Activated CD8-positive, alpha-beta memory T cell treated with anti-CD3 and anti-CD28 coated beads, Interleukin-2, amount 50 U/mL, for 24 hours (primary cell): ENCODE results near the gene CDH12.
"Not testable (repeated sequence)": the region's sequence is repeated elsewhere in the genome, so short reads cannot be mapped to it uniquely, and the experiment has no call there.

Experiments used
- DNase-seq: peaks from one replicate; pipeline ENCODE4 v3.0.0-alpha.2; 2020; ENCODE audit errors: extremely low read depth

The CDH12 gene

DNA sequence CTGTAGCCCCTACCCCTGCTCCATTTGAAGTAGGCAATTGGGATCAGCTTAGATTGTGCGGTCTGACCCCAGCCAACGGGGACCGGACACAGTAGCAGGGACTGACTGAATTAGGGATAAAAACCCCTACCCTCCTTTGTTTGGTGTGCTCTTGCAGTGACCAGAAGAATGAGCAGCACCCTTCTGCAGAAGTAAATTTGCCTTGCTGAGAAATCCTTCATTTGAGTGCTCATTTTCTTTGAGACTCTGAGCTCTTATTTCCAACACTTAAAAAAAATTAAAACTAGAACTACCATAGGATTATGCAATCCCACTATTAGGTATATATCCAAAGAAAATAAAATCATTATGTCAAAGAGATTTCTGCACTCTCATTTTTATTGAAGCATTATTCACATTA is 560.0 kb downstream of the CDH12 start:
- no peak for DNase-seq

DNA sequence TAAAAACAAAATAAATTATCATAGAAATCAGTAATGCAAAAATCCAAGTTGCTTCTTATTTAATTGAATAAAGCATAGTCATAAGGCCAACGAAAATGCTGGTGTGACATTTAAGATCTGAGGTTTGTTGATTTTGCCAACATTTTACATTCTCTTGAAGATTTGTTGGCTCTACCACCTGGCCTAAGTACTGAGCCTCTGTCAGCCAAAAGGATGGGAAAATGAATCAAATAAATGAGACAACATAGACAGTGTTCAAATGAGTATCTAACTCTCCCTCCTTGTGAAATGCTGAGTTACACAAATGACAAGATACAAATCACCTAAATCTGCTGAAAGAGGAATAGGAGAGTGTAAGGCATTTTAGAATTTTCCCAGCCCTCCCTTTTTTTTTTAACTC is 575.0 kb downstream of the CDH12 start:
- DNase-seq: no peak

DNA sequence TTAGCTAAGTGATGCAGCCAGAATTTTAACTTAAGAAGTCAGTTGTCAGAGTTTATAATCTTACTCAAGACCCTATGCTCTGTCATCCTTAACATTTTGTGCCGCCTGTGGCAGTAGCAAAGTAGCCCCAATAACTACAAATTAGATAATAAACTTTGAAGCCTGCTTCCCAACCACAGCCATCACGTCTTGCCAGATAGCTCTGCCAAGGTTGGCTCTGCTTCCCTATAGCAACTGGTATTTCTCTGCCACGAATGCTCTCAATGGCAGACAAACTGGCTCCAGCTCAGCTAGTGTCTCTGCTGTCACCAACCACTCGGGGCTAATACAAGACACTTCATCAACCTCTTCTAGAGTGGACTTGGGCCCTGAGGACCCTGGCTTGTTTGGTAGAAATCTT is 576.1 kb downstream of the CDH12 start:
- no peak for DNase-seq

DNA sequence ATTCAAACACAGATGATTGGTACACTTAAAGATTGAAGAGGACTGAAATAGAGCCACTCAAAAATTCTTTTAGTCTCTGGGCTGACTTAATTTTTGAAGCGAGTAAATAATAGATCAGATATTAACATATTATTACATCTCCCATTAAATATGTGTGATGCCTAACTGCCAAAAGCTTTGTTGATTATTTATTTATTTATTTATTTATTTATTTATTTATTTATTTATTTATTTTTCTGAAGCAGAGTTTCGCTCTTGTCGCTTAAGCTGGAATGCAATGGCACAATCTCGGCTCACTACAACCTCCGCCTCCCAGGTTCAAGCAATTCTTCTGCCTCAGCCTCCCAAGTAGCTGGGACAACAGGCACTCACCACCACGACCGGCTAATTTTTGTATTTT is 587.3 kb downstream of the CDH12 start:
- not testable (repeated sequence) for DNase-seq

DNA sequence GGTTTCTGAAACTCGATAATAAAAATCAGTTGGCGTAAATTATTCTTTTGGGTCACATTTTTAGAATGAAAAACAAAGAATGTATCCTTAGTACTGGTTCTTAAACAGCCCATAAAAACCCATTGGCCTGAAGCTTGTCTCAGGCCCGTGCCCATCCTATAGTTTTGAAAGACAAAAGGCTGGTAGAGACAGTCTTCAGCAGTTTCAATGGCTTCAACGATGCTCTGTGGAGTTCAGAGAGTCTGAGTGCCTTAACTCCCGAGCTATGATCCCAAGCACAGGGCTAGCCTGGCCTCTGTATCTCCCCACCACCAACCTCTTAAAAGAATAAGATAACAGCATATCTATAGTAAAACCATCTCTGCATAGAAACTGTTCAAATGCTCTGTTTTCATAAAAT is 595.0 kb downstream of the CDH12 start:
- no peak for DNase-seq

DNA sequence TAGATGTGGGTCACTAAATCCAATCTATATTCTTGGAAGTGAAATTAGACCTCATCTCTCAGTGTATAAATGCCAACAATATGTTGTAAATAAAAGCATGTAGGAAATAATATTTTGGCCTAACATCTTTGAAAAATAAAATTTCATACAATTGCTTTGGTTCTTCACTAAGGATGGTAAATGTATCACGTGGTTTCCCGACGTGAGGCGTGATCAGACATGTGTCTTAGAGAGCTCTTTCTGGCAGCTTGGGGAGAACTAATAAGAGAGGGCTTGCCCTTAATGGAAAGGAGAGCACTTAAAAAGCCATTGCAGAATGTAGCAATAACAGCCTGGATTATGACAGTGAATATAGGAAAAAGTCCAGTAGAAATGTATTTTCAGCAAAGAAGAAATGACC is 602.6 kb downstream of the CDH12 start:
- no peak for DNase-seq

DNA sequence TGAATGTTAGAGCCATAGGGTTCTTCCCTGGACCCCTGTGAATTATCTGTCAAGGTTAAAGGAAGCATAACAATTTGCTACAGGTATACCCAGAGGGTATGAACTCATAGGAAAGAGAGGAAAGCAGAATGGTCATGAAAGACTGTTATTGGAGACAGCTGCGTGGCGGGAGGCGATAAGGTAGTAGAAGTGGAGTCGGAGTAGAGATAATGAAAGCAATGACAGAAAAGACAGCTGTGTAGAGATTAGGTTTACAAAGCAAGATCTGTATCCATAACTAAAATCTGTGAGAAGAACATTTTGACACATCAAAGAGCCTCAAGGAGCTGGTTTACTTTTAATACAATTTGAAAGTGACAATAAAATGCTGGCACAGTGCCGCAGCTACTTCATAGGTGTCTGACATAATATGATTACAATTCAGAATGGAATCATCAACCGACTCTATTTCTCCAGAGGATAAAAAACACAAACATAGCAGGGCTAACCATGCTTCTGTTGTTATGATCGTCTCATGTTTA is 603.9 kb downstream of the CDH12 start:
- DNase-seq: no peak

DNA sequence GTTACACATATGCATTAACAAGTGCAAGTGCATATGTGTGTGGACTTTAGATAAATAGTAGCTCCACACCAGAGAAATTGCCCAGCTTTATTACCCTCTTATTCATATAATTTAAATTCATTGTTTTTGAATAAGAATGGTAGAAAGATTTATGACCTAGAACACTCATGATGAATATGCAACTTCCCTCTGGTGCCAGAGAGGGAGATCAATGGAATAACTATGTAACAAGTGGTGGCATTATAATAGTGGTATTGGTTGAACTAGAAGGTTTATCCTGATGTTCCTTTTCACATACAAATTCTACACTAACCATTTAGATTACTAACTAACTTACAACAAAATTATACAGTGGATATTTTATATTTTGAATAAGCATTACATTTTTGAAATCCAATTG is 607.4 kb downstream of the CDH12 start:
- DNase-seq: no peak

DNA sequence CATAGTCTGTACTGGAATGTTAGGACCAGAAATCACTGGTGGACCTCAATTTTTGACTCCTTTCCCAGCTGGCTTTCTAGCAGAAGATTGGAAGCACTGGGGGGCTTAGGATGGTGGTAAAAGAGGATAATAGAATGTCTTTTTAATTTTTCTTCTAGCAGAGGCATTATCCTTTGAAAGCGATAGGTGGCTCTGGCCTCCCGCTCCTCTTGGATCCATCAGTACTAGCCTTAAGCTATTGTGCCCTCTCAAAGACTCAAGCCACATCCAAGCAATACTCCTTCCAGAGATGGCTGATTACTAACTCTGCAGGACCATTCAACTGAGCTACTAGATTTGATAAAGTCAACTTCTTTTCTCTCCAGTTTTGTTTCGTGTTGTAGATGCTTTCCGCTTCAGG is 610.6 kb downstream of the CDH12 start:
- DNase-seq: no peak

DNA sequence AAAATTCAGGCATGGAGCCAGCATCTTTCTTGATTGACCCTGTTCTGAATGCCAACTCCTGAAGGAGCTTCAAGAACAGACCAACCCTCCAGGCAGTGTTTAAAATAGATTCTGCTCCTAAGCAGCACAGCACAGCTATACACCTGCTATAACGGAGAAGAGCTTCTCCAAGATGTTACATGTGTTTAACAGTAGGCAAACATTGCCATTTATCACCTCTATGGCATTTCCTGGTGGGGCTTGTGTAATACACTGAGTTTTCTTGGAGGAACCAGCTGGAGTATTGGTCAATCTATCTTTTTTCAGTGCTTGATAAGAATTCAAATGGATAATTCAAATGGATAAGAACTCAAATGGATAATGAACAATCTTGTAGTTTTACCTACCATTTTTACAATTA is 615.1 kb downstream of the CDH12 start:
- no peak for DNase-seq

DNA sequence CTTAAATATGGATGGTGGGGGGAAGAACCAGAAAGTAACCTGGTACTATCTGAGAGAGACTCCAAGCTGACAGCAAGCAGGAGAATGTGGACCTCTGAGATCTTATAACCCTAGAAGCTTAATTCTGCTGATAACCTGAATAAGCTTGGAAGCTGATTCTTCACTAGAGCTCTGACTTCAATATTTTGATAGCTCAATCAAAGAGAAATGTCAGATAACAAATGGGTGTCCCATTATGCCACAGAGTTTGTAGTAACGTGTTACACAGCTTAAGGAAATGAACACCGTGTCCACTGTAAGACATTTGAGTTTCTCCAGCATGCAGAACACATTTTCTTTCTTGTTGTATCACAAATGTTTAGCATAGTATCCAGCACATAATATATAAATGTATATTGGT is 626.7 kb downstream of the CDH12 start:
- no peak for DNase-seq

DNA sequence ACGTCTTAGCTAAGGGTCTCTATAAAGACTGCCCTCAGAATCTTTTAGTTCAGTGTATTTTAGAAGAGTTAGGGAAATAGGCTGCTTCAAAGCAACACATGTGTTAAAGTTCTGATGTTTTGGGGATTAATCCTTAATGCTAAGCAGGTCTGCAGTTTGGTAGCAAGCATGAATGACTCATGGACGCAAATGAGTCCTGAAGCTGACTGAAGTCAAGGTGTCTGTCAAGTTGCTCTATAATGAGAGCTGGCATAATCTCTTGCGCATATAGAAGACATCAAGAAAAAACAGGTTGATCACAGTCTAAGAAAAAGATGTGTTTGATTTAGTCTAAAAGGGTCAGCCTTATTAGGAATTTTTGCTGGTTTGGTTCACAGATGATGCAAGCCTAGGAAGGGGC is 630.1 kb downstream of the CDH12 start:
- DNase-seq: no peak

DNA sequence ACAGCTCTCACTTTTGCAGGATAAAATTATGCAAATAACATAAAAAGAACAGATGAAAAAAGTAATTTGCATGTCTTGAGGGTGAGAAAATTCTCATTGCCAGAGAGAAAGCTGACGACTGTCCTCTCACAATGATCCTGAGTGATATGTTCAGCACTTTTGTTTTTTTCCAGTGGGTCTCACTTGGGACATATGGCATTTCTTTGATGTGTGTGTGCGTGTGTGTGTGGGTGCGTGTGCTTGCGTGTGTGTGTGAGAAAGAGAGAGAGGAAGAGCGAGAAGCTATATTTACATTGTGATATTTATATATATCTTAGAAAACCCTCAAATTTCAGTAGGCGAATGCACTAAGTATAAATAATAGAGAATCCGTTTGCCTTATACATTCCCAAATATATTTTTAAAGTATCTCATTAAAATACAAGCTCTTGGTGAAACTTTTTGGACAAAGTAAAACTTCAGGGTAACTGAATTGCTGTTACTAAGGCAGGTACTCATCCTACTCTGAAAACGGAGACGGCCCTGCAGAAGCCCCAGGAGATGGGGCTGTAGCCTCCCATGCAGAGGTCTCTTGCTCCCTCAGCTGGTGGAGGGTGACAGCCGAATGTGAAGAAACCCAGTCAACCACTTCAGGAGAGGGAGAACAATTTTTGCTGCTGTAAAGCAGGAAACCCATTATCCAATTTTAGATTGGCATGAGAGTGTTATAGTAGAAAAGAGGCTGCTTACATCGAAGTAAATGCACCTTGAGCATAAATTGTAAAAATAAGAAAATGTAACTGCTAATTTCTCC is 639.2 kb downstream of the CDH12 start:
- DNase-seq: not testable (repeated sequence)

DNA sequence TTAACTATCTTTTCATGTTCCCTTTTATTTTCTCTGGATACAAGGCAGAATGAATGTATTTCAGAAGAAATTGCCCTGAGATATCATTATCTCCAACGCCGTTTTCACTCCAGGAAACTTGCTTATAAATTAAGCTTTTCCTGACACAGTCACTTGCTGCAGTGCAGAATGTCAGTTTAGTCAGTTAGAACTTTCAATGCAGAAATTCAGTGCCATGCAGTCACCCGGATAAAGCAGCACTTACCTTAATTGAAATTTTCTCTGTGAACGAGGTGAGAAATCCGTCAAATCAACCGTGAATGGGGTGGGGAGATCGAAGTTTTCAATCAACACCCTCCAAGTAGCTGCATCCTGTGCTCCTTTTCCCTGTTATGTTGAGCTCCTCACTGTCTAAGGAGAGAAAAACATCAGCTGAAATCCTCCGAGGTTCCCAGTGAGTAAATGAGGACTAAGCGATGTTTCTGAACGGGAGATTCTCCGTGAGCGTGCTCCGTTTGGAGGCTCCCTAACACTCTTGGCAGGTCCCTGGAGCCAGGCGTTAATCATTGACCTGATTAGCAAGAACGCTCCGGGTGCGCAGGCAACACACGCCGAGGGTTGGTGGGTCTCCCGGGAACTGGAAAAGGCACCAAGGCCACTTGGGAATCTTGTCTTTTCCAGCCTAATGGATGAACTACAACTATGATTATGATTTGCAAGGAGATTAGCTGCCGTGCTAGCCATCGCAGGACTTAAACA is 640.7 kb downstream of the CDH12 start:
- DNase-seq: not testable (repeated sequence)

DNA sequence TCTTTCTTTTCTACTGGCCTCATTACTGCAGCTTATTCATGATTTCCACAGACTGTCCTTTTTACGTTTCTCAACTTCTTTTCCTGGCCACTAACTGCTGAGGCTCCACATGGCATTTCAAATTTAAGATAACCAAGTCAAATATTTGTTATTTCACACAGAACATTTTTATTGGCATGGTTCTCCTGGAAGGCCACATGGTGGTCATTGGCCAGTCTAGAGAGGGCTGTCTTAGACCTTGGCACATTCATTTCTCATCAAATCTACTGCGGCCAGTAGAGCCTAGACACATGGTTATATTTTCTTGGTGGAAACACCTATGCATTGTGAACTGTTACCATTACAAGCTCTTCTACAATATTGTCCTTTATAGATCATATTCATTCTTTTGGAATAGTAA is 644.7 kb downstream of the CDH12 start:
- DNase-seq: not testable (repeated sequence)

DNA sequence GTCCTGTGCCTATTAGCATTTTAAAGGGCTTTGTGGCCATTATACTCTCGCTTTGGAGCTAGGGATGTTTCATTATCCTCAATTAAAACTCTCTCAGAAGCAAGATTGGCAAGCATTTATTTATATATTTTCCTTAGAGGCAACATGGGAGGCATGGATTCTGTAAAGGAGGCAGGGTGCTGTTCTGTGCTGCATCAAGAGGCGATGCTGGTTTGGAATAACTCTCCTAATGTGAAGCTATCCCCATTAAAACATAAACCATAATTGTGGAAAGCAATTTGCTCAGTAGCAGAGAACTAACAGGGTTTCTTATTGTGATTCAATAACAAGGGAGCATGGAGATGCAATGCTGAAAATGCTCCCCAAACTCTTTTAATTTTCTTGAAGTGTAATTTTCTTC is 664.5 kb downstream of the CDH12 start:
- DNase-seq: not testable (repeated sequence)

DNA sequence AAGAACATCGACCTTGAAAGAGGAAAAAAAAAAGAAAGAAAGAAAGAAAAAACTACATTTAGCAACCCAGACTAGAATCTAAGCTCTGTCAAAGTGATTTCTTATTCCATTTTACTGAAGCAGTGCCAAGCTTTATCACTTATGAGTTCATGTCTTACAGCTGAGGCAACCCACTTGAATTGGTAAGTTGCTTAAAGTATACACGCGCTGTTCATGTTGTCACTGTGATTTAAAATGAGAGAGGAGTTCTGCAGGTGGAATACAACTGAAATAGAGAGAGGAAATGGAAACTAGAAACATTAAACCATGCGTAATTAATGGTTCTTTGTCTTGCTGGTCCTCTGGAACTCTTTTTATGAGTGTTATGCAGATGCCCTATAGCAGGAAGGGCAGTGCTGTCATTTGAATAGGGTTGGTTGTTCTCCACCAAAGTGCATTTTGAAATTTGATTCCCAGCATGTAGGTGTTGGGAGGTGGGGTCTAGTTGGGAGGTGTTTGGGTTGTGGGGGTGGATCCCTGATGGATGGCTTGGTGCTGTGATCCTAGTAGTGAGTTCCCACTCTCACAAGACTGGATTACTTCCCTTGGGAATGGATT is 665.4 kb downstream of the CDH12 start:
- DNase-seq: not testable (repeated sequence)

DNA sequence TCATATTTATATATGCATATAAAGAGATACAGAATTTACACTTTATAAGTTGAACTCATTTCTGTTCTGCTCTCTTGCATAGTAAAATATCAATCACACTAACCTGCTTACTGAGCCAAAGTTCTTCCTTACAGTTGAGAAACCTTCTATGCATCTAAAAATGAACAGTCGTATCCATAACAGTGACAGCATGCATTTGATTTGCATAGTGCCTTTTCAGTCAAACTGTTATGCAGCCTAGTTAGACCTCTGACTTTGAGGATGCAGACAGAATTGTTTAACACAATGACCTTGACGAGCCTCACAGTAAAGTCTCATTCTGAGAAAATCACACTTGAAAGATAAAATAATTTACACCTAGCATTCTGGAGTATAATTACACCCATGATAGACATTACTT is 683.9 kb downstream of the CDH12 start:
- not testable (repeated sequence) for DNase-seq

DNA sequence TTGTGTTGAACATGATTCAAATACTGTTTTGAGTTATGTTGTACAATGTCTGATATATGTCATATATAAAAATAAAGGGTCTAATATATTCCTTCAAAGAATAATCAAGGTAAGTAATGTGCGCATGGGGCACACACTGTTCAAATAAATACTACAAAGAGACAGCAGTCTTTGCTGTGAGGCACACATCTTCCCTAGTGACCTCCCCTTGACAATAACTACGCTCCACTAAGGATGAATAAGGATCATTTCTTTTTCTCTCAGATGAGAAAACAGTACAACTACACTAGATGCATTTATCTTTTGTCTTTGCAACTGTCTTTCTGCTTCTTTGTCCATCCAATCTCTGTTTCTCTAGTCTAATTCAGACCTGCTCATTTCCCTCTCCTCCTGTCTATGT is 684.4 kb downstream of the CDH12 start:
- DNase-seq: not testable (repeated sequence)

DNA sequence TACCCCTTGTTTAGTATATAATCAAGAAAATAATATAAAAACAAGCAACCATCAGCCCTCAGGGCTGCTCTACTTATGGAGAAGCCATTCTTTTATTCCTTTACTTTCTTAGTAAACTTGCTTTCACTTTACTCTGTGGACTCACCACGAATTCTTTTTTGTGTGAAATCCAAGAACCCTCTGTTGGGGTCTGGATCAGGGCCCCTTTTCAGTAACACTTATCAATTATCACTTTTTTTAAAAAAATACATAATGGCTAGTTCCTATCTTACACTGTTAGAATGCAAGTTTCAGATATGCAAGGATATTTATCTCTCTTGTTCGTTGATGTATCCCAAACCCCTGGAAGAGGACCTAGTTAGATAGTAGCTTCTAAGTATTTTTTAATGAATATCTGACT is 687.2 kb downstream of the CDH12 start:
- not testable (repeated sequence) for DNase-seq

DNA sequence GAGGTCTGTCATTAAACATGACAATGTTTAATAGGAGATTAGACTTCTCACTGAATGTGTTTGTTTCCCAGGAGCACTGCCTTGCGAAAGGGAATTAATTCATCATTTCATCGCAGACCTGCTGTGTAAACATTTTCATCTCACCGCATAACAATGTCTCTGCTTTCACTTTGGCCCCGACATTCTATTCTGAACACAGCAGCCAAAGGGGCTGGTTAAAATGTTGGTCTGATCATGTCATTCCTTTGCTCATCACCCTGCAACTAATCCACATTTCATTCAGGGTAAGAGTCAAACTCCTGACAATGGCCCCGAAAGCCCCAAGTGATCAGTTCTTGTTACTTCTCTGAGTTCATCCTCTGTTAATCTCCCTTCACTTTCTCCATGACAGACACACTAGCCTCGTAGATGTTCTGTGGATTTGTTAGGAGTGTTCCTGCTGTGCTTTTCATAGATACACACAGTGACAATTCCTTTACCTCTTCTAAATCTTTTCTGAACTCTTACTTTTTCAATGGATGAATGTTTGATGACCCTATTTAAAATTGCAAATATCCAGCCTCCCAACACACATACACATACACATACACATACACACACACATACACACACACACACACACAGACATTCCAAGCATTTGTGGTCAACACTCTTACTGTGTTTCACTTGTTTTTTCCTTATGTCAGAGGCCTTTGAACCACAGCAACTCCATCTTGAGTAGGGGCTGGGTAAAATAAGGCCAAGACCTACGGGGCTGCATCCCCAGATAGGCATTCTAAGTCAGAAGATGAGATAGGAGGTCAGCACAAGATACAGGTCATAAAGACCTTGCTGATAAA is 688.0 kb downstream of the CDH12 start:
- not testable (repeated sequence) for DNase-seq

DNA sequence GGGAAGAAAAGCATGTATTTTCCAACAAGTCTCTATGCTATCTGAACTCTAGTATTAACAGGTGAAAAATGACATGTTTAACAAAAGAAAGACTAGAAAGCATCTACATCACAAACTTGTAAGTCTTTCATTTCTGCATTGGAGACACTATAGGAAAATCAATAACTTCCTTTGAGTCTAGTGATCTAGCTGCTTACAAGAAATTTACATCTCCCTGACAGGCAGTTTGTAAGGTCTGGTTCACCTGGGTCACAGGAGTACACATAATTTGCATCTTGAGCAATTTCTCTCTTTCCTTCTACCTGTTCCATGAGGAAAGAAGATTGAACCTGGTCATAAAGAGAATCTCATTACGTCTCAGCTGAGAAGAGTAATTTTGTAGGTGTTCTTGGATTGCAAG is 696.2 kb downstream of the CDH12 start:
- DNase-seq: not testable (repeated sequence)
